ENCODE data around the gene ARID1B. TPM values are rescaled to one million over a fixed set of nuclear protein-coding genes. Genes with fewer than 3 reads are reported as not detected.
A peak's percentile ranks its signal among the peaks of the same experiment; 100 is the strongest.

ARID1B gene
- total RNA-seq, 1 donor from 2014 or later, result 47.3 TPM

DNA sequence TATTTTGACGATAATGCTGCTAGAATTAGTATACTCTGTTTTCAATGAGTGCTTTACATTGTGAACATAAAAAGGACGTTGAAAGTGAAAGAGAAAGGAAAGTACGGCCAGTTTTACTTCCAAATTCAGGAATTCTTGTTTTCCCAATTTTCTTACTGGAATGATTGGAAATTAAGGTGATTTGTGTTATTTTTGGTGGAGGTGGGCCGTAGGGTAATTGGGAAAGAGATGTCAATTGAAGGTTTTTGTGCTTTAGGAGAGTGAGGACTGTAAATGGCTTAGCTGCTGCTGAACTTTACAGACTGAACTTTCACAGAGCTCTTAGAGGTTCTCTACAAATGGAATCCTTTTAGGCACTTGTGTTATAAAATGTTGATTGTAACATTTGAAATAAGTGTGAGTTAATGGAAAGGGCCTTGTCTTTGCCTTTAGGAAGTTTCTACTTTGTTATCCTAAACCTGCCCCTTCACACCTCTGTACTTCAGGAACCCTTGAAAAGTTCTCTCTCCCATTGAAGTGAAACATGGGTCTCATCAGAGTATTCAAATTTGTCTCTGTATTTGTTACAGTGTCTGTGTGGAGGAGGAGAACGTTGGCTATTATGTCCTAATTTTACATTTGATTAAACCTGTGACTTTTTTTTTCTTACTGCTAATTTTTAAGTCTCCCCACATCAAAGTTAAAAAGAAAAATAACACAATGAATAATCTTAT is 256.4 kb downstream of the ARID1B start:
- no peaks in the 10 kb centered on the region for H3K27me3 ChIP-seq (ENCODE audit: control insufficient read depth, insufficient read depth, low read length)
- peak overlapping the region; percentile 12 for H3K4me3 ChIP-seq (ENCODE audit: low read depth, low read length)
- no peak for TF ChIP-seq CTCF (IDR thresholded peaks at IDR 0.05; ENCODE audit: insufficient read depth, low read length, poor library complexity, severe bottlenecking)
- no peak for DNase-seq (ENCODE audit: low read depth)
- H3K36me3 ChIP-seq (ENCODE audit: control insufficient read depth, insufficient read depth, low read length), result no peaks in the 10 kb centered on the region

DNA sequence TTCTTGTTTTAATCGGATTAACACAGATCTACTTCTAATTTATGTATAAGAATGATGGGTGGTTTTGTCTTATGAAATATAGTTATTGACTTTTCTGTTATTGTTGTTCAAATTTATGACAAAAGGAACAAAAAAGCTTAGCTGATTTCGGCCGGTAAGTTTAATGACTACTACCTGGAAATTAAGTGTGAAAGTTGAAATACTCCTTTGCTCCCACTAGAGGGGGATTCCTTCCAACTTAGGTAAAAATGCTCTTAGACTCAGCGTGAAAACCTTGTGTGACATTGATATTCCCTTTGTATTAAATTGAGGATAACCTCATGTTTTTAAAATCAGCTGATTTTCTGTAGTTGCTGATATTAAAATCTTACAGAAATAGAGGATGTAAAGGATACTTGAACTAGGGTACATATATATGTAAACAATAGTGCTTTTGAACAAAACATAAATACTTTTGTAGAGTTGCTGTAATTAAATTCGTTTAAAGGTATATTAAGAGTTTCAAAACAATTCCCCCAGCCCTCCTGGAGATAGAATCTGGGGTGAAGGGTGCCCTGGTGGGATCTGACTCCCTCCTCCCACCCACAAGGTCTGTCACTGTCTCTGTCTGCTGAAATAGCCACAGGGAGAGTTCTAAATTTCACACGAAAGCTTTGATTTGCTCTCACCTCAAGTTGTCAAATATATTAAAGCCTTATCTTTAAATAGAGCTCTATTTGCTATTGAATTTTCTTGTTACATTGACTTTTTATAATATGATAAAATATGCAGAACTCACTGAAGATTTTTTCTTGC is 257.5 kb downstream of the ARID1B start:
- H3K27me3 ChIP-seq (ENCODE audit: control insufficient read depth, insufficient read depth, low read length), result no peaks in the 10 kb centered on the region
- DNase-seq (ENCODE audit: low read depth), result no peak
- no peak overlapping the region for H3K4me3 ChIP-seq (ENCODE audit: low read depth, low read length)
- H3K36me3 ChIP-seq (ENCODE audit: control insufficient read depth, insufficient read depth, low read length), result no peaks in the 10 kb centered on the region
- peak; percentile 56 for TF ChIP-seq CTCF (IDR thresholded peaks at IDR 0.05; ENCODE audit: insufficient read depth, low read length, poor library complexity, severe bottlenecking)

DNA sequence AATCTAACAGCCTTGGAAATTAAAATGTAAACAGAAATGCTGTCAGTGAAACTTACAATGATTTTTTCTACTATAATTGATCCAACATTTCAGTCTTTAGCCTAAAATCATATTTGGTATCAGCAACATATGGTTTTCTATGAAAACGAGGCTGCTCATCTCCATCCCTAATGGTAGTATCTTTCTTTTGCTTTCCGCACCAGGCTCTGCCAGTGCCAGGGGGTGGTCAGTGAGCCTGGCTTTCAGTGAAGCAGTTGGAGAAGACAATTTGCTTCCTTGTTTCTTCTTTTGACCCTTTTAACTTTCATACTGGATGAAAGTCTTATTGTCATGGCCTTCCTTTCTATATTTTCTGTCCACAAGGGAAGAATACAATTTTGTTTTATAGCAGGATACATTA is 258.4 kb downstream of the ARID1B start:
- no peaks in the 10 kb centered on the region for H3K36me3 ChIP-seq (ENCODE audit: control insufficient read depth, insufficient read depth, low read length)
- DNase-seq (ENCODE audit: low read depth), result no peak
- H3K27me3 ChIP-seq (ENCODE audit: control insufficient read depth, insufficient read depth, low read length), result no peaks in the 10 kb centered on the region
- H3K4me3 ChIP-seq (ENCODE audit: low read depth, low read length), result no peak overlapping the region
- TF ChIP-seq CTCF (IDR thresholded peaks at IDR 0.05; ENCODE audit: insufficient read depth, low read length, poor library complexity, severe bottlenecking), result no peak

DNA sequence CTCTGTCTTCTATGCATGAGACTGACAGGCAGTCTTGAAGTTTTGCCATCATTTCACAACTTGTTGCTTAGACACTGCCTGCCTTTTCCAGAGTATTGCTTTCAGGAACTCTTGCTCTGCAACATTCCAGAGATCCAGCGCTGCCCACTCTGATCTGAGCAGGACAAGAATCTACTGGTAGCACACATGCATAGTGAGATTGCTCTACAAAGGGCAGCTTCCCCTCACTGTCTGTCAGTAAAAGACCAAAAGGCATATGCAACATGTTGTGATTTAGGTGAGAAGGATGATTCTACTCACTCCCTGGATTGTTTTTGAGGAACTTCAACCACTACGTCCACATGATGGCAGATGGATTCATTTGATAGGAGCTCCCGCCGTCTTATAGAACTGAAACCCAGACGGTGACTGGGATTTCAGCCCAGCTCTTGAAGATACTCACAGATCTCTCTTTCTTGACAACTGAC is 259.1 kb downstream of the ARID1B start:
- H3K36me3 ChIP-seq (ENCODE audit: control insufficient read depth, insufficient read depth, low read length), result no peaks in the 10 kb centered on the region
- H3K4me3 ChIP-seq (ENCODE audit: low read depth, low read length), result no peak overlapping the region
- no peaks in the 10 kb centered on the region for H3K27me3 ChIP-seq (ENCODE audit: control insufficient read depth, insufficient read depth, low read length)
- no peak for TF ChIP-seq CTCF (IDR thresholded peaks at IDR 0.05; ENCODE audit: insufficient read depth, low read length, poor library complexity, severe bottlenecking)
- DNase-seq (ENCODE audit: low read depth), result no peak

DNA sequence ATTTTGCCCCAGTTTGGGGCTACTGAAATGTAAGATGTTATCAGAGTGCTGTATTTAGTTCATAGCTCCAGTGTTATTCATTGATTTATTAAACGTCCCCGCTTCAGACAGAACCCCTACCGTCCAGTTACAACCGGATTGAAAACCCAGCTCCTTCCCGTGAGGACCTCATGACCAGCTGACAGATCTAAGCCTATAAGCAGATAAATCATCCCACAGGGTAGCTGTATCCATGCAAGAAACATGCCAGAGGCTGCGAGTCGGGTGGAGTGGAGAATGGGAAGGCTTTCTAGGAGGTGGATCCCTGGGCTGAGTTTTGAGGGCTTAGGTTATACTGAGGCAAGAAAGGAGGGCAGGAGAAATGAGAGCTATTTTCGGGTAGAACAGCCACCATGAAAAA is 260.0 kb downstream of the ARID1B start:
- no peak for TF ChIP-seq CTCF (IDR thresholded peaks at IDR 0.05; ENCODE audit: insufficient read depth, low read length, poor library complexity, severe bottlenecking)
- Histone ChIP-seq H3K27me3 (ENCODE audit: control insufficient read depth, insufficient read depth, low read length) (no peaks in the 10 kb centered on the region), H3K36me3 (ENCODE audit: control insufficient read depth, insufficient read depth, low read length) (no peaks in the 10 kb centered on the region), H3K4me3 (ENCODE audit: low read depth, low read length) (no peak overlapping the region)
- no peak for DNase-seq (ENCODE audit: low read depth)
